Naive thymus-derived CD8-positive, alpha-beta T cell (primary cell): ENCODE results near the gene HGD. TPM values are rescaled to one million over a fixed set of nuclear protein-coding genes. Genes with fewer than 3 reads are reported as not detected.
"Not testable (repeated sequence)": the region's sequence is repeated elsewhere in the genome, so short reads cannot be mapped to it uniquely, and the experiment has no call there.

Source experiments
- ATAC-seq, 2 donors: fragments of 150-1000 bp; cut with Tn5 transposase in 1 of 2; sonication (Bioruptor Pico), chemical (Tn5 transposase) in 1 of 2; 1 replicate in 1 of 2; 2 replicates in 1 of 2; pipeline ENCODE4 v1.10.0; 2021; ENCODE audit warnings: mild to moderate bottlenecking in 2 of 2, moderate library complexity in 2 of 2
- POLR2A ChIA-PET: fragments of 350-600 bp; sonication (Branson Sonifier 250); formaldehyde crosslinking; loops from one replicate; lab custom pipeline; 2021; ENCODE audit warnings: antibody characterized with exemption; lab: Charles Lee
- DNase-seq, 10 donors: peaks; one replicate each; pipeline versions ENCODE4 v3.0.0 to v3.0.0-alpha.2; 2020 to 2022
- H3K27ac Mint-ChIP-seq, 10 donors: one replicate each; pipeline ENCODE4 v1.8.0; 2020 to 2022; ENCODE audit warnings: mild to moderate bottlenecking in 10 of 10, mixed read lengths in 10 of 10, moderate library complexity in 4 of 10, inconsistent platforms in 1 of 10
- H3K27me3 Mint-ChIP-seq, 5 donors: one replicate each; pipeline ENCODE4 v1.8.0; 2021 to 2022; ENCODE audit warnings: mixed read lengths in 5 of 5
- H3K36me3 Mint-ChIP-seq, 3 donors: one replicate each; pipeline ENCODE4 v1.8.0; 2020 to 2022; ENCODE audit warnings: mixed read lengths in 3 of 3, mild to moderate bottlenecking in 2 of 3, inconsistent platforms in 1 of 3
- H3K4me1 Mint-ChIP-seq, 4 donors: one replicate each; pipeline ENCODE4 v1.8.0; 2021 to 2022; ENCODE audit warnings: mixed read lengths in 4 of 4
- H3K4me3 Mint-ChIP-seq, 10 donors: one replicate each; pipeline ENCODE4 v1.8.0; 2020 to 2022; ENCODE audit warnings: mild to moderate bottlenecking in 10 of 10, mixed read lengths in 10 of 10, moderate library complexity in 6 of 10, inconsistent platforms in 1 of 10
- H3K9me3 Mint-ChIP-seq, 9 donors: one replicate each; pipeline ENCODE4 v1.8.0; 2020 to 2022; ENCODE audit warnings: mixed read lengths in 9 of 9, mild to moderate bottlenecking in 3 of 9, inconsistent platforms in 1 of 9, moderate library complexity in 1 of 9
- polyA plus RNA-seq, 3 donors: library from polyadenylated mRNA; unstranded; fragments of 300-500 nt; fragmentation: Illumina TruSeq; gene quantifications; one replicate each; pipeline ENCODE4 v1.2.3, GENCODE V29; 2021
- total RNA-seq, 8 experiments: library from RNA in 2 of 8; stranded (reverse) in 2 of 8; gene quantifications; one replicate each; pipeline ENCODE4 v1.2.3 and lab custom pipeline; 2021 to 2026

HGD gene
- total and polyA plus RNA-seq, 5 experiments from 2014 or later = 3.8 to 5.5 TPM; not detected in 3

DNA sequence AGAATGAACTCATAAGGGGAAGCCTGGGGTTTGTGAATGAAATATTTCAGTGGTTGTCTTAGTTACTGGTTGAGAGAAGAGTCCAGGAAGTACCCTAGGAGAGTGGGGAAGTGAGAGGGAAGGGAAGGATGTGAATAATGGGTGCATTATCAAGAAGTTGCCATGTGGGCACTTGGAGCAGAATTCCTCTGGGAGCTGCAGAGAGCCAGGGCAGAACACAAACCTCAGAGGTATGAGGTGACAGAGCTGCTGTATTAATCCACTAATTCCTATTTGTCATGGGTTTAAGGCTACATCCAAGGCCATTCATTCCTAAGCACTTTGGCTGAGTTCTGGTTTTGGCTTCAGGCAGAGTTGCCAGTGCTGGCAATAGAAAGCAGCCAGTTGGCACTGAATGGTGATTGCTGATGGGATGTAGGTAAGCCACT is 56.9 kb downstream of the HGD start:
- ATAC-seq (no peak), DNase-seq (no peak)
- H3K9me3 Mint-ChIP-seq = peaks cover 0 to 35% (median 21%) of the 10 kb centered on the region in 9 donors
- no peak overlapping the region for H3K27ac Mint-ChIP-seq
- no peaks in the 10 kb centered on the region for H3K4me1 Mint-ChIP-seq
- H3K36me3 Mint-ChIP-seq = peaks cover 2 to 12% (median 9%) of the 10 kb centered on the region in 3 donors
- no peak overlapping the region for H3K4me3 Mint-ChIP-seq
- peaks cover 0 to 5% (median 2%) of the 10 kb centered on the region in 5 donors for H3K27me3 Mint-ChIP-seq
- POLR2A ChIA-PET = no interaction called here

DNA sequence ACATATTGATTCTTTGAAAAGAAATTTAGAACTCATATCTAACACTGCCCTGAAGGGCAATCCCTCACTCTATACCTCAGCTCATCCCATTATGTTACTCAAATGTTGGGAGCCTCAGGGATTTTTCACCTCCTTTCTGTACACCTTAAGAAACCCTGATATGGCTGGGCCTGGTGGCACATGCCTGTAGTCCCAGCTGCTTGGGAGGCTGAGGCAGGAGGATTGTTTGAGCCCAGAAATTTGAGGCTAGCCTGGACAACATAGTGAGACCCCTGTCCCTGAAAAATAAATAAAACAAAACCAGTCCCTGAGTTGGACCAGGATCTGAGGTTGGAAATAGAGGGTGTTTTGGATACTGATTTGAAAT is 58.3 kb downstream of the HGD start:
- no peak overlapping the region for H3K27ac Mint-ChIP-seq
- DNase-seq = no peak
- H3K27me3 Mint-ChIP-seq = peaks cover 0 to 5% (median 3%) of the 10 kb centered on the region in 5 donors
- H3K36me3 Mint-ChIP-seq = peaks cover 2 to 12% (median 9%) of the 10 kb centered on the region in 3 donors
- no peaks in the 10 kb centered on the region for H3K4me1 Mint-ChIP-seq
- peaks cover 0 to 35% (median 17%) of the 10 kb centered on the region in 9 donors for H3K9me3 Mint-ChIP-seq
- no peak overlapping the region for H3K4me3 Mint-ChIP-seq
- POLR2A ChIA-PET = no interaction called here
- no peak for ATAC-seq

DNA sequence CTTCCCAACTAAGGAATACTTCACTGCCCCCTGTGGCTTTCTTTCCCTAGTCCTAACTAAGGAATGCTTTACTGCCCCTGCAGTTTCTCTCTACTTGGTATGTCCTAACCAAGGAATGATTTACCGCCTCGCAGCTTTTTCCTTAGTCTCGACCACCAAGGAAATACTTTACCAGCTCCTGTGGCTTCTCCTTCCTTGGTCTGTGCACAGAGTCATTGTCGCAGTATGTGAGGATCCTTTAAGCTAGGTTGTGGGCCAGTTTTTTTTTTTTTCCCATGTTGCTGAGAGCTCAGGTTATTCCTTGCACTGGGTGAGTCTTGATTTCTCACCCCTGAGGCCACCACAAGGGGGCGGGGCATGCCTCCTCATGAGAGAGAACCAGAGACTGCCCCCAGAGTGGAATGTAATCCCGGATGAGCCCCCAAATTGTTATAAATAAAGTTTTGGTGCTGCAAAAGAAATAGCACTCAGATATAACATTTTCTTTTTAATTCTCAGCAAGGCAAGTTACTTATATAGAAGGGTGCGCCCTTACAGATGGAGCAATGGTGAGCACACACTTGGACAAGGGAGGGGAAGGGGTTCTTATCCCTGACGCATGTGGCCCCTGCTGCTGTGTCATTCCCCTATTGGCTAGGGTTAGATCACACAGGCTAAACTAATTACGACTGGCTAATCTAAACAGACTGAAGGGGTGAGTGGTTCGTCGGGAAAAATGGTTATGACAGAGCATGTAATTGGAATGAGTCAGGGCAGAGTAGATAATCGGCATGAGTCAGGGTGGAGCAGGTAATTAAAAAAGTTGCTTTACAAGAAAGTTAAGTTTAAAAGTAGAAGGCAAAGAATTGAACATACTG is 58.9 kb downstream of the HGD start:
- POLR2A ChIA-PET = no interaction called here
- peak overlapping the region in 1 of 10 donors; percentile 33 for H3K27ac Mint-ChIP-seq
- no peaks in the 10 kb centered on the region for H3K4me1 Mint-ChIP-seq
- peaks cover 2 to 12% (median 9%) of the 10 kb centered on the region in 3 donors for H3K36me3 Mint-ChIP-seq
- ATAC-seq = no peak
- peaks cover 0 to 5% (median 3%) of the 10 kb centered on the region in 5 donors for H3K27me3 Mint-ChIP-seq
- H3K9me3 Mint-ChIP-seq = peaks cover 0 to 35% (median 17%) of the 10 kb centered on the region in 9 donors
- no peak for DNase-seq
- no peak overlapping the region for H3K4me3 Mint-ChIP-seq

DNA sequence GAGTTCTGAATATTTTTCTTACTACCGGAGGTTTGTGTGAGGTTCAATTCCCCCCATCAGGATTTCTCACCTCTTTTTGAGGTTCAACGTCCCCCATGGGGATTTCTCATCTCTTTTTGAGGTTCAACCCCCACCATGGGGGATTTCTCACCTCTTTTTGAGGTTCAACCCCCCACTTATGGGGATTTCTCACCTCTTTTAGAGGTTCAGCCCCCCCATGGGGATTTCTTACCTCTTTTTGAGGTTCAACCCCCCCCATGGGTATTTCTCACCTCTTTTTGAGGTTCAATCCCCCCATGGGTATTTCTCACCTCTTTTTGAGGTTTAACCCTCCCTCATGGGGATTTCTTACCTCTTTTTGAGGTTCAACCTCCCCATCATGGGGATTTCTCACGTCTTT is 59.6 kb downstream of the HGD start:
- no peak for ATAC-seq
- Mint-ChIP-seq H3K36me3 (peaks cover 2 to 12% (median 5%) of the 10 kb centered on the region in 3 donors), H3K27me3 (peaks cover 0 to 5% (median 3%) of the 10 kb centered on the region in 5 donors), H3K4me3 (no peak overlapping the region), H3K27ac (no peak overlapping the region), H3K4me1 (no peaks in the 10 kb centered on the region), H3K9me3 (peaks cover 0 to 35% (median 17%) of the 10 kb centered on the region in 9 donors)
- POLR2A ChIA-PET = no interaction called here
- no peak for DNase-seq

DNA sequence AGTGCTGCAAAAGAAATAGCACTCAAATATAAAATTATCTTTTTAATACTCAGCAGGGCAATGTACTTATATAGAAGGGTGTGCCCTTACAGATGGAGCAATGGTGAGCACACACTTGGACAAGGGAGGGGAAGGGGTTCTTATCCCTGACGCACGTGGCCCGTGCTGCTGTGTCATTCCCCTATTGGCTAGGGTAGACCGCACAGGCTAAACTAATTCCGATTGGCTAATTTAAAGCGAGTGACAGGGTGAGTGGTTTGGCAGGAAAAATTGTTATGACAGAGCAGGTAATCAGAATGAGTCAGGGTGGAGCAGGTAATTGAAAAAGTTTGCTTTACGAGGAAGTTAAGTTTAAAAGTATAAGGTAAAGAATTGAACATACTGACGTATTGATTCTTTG is 65.3 kb downstream of the HGD start:
- H3K4me3 Mint-ChIP-seq, H3K27me3 Mint-ChIP-seq, H3K9me3 Mint-ChIP-seq, POLR2A ChIA-PET, ATAC-seq, H3K36me3 Mint-ChIP-seq, DNase-seq, H3K4me1 Mint-ChIP-seq: not testable (repeated sequence)
- peak overlapping the region in 1 of 10 donors; percentile 2 for H3K27ac Mint-ChIP-seq

DNA sequence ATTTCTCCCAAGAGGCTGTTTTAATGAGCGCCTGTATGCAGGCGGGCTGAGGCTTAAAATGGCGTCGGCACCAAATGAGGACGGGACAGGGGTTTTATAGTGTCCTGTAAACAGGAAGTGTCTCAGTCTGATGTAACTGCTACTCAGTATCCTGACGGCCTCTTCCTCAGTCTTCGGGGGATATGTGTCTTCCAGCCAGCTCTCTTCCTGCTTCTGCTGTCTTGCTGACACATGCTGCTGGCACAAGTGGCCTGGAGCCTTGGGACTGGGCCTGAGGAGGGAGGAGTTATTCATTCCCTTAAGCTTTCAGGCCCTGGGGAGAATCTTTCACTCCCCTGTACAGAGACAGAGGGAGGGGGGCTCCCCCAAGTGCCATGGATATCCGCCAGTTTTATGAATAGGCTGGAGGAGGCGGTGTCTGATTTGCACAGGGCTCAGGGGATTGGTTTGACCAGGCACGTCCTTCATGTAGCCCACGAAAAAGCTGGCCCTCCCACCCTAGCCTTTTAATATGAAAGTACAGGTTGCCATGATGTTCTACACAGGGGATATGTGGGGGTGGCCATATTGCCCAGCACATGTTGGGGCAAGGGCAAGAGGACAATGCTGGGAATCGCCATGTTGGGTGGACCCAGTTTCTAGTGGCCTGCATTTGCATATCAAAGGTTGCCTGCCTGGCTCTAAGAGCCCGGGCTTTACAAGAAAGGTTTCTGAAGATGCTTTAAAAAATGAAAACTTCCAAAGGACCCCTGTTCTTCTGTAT is 66.0 kb downstream of the HGD start:
- no peaks in the 10 kb centered on the region for H3K9me3 Mint-ChIP-seq
- no peak overlapping the region for H3K27ac Mint-ChIP-seq
- no peaks in the 10 kb centered on the region for H3K36me3 Mint-ChIP-seq
- DNase-seq (no peak), ATAC-seq (no peak)
- H3K27me3 Mint-ChIP-seq = peaks cover 0 to 2% (median 0%) of the 10 kb centered on the region in 5 donors
- no peak overlapping the region for H3K4me3 Mint-ChIP-seq
- POLR2A ChIA-PET = no interaction called here
- H3K4me1 Mint-ChIP-seq = no peaks in the 10 kb centered on the region

DNA sequence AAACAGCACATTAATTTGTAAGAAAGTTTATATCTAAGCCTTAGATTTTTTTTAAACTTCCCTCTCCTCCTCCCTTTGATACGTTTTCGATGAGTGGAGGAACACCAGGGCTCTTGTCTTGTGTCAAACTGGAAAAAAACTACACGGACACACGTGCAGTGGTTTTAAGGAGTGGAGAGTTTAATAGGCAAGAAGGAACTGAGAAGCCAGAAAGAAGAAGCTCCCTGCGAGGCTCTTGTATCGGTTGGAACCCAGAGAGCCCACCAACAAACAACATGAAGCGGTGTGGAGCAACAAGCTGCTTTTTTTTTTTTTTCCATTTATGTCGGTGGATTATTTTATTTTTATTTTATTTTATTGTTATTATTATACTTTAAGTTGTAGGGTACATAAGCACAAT is 67.3 kb downstream of the HGD start:
- no peaks in the 10 kb centered on the region for H3K36me3 Mint-ChIP-seq
- ATAC-seq (no peak), DNase-seq (no peak)
- no peaks in the 10 kb centered on the region for H3K9me3 Mint-ChIP-seq
- no peak overlapping the region for H3K27ac Mint-ChIP-seq
- POLR2A ChIA-PET = no interaction called here
- no peaks in the 10 kb centered on the region for H3K4me1 Mint-ChIP-seq
- no peak overlapping the region for H3K4me3 Mint-ChIP-seq
- H3K27me3 Mint-ChIP-seq = peaks cover 0 to 3% (median 0%) of the 10 kb centered on the region in 5 donors

DNA sequence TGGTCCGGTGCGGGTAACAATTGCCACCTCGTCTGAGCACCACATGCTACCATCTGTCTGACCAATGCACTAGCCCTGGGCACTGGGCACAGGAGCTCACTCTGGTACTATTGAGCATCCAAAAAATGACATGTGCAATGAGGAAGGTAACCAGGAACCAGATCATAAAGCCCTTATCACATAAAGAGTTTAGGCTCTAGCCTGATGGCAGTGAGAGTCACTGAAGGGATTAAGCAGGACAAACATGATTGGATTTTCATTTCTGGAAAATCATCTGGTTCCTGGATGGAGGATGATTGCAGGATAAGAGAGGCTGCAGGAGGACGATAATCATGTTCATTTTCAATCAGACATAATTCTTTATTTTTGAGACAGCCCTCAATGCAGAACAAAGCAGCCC is 73.5 kb downstream of the HGD start:
- Mint-ChIP-seq H3K27ac (no peak overlapping the region), H3K4me3 (no peak overlapping the region), H3K36me3 (peaks cover 0 to under 1% (median 0%) of the 10 kb centered on the region in 3 donors), H3K4me1 (no peaks in the 10 kb centered on the region), H3K9me3 (no peaks in the 10 kb centered on the region), H3K27me3 (peaks cover 0 to 2% (median 0%) of the 10 kb centered on the region in 5 donors)
- DNase-seq (no peak), ATAC-seq (no peak)
- POLR2A ChIA-PET = no interaction called here

DNA sequence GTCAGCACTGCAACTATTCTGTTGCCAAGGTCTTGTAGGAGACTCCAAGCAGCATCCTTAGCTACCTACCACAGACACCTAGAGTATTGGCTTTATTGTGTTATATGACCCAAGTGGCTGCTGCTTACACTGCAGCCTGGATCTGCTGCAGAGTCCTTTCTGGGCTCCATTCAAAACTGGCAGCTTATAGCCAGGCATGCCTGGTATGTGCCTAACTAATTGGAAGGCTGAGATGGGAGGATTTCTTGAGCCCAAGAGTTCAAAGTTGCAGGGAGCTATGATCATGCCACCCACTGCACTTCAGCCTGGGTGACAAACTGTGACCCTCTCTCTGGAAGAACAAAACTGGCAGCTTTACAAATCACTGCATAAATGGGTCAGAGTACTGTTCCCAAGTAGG is 77.3 kb downstream of the HGD start:
- POLR2A ChIA-PET = no interaction called here
- Mint-ChIP-seq H3K4me3 (no peak overlapping the region), H3K9me3 (no peaks in the 10 kb centered on the region), H3K27ac (peak overlapping the region in 1 of 10 donors; percentile 38), H3K4me1 (peaks cover 5 to 13% (median 7%) of the 10 kb centered on the region in 4 donors), H3K36me3 (peaks cover 0 to 30% (median 9%) of the 10 kb centered on the region in 3 donors), H3K27me3 (peaks cover 0 to 2% (median 0%) of the 10 kb centered on the region in 5 donors)
- DNase-seq = no peak
- ATAC-seq = no peak

DNA sequence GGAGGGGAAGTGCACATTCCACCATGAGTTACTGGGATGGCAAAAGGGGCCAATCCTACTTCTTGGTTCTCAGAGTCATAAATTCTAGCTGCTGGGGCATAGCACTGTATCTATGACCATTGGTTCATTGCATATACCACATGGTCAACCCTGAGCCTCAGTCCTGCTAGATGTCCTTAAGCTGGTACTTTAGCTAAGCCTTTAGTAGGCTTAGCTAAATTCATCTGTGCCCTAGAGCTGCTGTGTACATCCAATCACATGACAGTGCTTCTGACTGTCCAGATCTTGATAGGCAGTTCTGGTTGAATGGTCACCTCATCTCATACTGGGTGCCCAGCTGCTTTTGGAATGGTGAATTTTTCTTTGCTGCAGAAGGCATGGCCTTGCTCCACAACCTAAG is 77.7 kb downstream of the HGD start:
- DNase-seq = no peak
- POLR2A ChIA-PET = no interaction called here
- ATAC-seq = no peak
- peak overlapping the region in 2 of 10 donors; percentile 15 to 17 for H3K27ac Mint-ChIP-seq
- no peak overlapping the region for H3K4me3 Mint-ChIP-seq
- H3K27me3 Mint-ChIP-seq = no peaks in the 10 kb centered on the region
- H3K36me3 Mint-ChIP-seq = peaks cover 0 to 30% (median 9%) of the 10 kb centered on the region in 3 donors
- H3K9me3 Mint-ChIP-seq = no peaks in the 10 kb centered on the region
- peaks cover 5 to 13% (median 7%) of the 10 kb centered on the region in 4 donors for H3K4me1 Mint-ChIP-seq

DNA sequence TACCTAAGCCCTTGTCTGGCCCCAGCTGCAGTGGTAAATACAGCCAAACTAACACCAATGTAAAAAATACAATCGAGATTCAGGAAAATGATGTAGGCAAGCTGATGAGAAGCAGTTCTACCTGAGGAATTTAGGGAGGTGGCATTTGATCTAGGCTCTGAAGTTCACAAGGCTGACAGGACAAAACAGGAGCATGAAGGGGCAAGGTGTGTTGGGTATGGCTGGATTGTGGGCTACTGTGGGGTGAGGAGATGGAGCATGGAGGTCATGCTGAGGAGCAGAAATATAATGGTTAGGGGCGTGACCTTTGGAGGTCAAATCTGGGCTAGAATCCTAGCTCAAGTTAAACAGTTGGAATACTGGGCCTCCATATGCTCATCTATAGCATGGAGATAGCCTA is 79.4 kb downstream of the HGD start:
- no peaks in the 10 kb centered on the region for H3K9me3 Mint-ChIP-seq
- peaks cover 0 to 30% (median 9%) of the 10 kb centered on the region in 3 donors for H3K36me3 Mint-ChIP-seq
- H3K27ac Mint-ChIP-seq = peak overlapping the region in 3 of 10 donors; percentile 47 to 65 (median 49)
- DNase-seq = no peak
- no peak overlapping the region for H3K4me3 Mint-ChIP-seq
- no peak for ATAC-seq
- H3K27me3 Mint-ChIP-seq = no peaks in the 10 kb centered on the region
- POLR2A ChIA-PET = no interaction called here
- H3K4me1 Mint-ChIP-seq = peaks cover 5 to 13% (median 7%) of the 10 kb centered on the region in 4 donors

DNA sequence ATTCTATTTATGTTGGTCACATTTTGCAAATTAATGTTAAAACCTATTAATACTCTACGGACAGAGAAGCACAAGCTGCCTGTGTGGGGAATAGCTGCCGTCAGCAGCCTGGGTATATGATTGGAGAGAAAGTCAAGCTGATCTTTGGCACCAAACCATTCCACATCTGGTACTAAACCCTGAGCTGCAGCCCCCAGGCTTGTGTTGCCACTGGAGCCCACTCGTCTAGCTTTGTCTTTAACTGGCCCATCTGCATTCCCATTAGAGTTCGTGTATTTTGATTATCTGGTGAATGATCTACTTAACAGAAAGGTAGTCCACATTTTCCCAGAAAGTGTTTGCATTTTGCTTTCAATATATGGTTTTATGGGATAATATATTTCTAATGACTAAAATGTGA is 80.5 kb downstream of the HGD start:
- ATAC-seq (no peak), DNase-seq (no peak)
- Mint-ChIP-seq H3K4me1 (peaks cover 6 to 13% (median 9%) of the 10 kb centered on the region in 4 donors), H3K9me3 (no peaks in the 10 kb centered on the region), H3K4me3 (no peak overlapping the region), H3K27me3 (no peaks in the 10 kb centered on the region), H3K27ac (peak overlapping the region in 5 of 10 donors; percentile 14 to 76 (median 68)), H3K36me3 (peaks cover 0 to 36% (median 9%) of the 10 kb centered on the region in 3 donors)
- POLR2A ChIA-PET = interaction anchor here (0.9 kb wide), 1 partner anchor 141 kb away, joined by 7 read pairs; the partner anchor contains the start of genes GTF2E1 and RABL3

DNA sequence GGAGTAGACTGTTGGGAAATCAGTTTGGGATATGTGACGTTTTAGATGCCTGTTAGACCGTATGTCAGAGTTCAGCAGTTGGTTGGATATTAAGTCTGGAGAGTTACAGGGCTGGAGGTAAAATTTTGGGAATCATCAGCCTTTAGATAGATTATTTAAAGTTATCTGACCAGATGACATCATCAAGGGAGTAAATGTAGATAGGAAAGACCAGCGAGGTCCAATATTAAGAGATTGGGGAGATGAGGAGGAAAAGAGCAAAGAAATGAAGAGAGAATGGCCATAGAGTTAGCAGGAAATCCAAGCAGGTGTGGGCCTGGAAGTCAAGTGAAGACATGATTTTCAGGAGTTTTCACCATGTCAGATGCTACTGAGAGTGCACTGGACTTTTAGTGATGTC is 82.8 kb downstream of the HGD start:
- ATAC-seq = no peak
- Mint-ChIP-seq H3K9me3 (no peaks in the 10 kb centered on the region), H3K36me3 (peaks cover 0 to 36% (median 9%) of the 10 kb centered on the region in 3 donors), H3K27ac (no peak overlapping the region), H3K27me3 (peaks cover 0 to 2% (median 0%) of the 10 kb centered on the region in 5 donors), H3K4me3 (no peak overlapping the region), H3K4me1 (peaks cover 10 to 21% (median 14%) of the 10 kb centered on the region in 4 donors)
- POLR2A ChIA-PET = no interaction called here
- no peak for DNase-seq
